ENCODE measurements around the gene MRPS5. TPM values are rescaled to one million over a fixed set of nuclear protein-coding genes. Genes with fewer than 3 reads are reported as not detected.

Gene MRPS5
- total RNA-seq, 2 experiments from 2014 or later: 75.2 to 79.3 TPM

DNA sequence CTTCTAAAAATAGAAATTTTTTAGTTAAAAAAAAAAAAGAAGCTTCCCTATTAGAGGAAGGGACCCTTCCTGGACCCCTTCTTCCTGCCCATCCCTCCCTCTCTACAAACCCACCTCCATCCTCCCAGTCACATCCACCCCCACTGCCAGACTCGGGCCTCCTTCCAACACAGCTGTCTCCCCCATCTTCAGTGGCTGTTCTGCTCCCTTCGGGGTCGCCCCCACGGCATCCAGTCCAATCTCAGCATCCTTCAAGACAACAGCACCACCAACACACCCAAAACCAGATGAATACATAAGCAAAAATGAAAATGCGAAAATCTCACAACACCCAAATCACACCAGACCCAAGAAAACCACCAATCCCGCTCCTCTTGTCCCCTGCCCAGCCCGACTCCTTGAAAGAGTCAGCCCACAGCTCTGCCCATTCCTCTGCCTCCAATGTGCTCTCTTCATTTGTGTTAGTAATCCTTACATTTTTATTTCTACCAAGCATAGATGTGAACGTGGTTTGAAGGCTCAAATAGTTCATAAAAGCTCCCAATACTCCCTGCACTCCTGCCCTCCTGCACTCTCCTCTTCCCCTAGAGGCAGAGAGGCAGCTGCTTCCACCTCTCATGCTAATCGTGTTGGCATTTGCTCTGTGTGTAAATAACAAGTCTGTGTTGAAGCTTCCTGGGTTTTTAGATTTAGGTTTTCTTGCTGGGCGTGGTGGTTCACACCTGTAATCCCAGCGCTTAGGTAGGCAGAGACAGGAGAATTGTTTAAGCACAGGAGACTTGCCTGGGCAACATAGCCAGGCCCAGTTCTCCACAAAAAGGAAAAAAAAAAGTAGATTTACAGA lies 59.1 kb downstream of the MRPS5 start:
- H3K9me3 Mint-ChIP-seq: no peaks in the 10 kb centered on the region
- H3K4me3 Mint-ChIP-seq: peak overlapping the region; percentile 45
- no peak for DNase-seq
- POLR2A ChIA-PET: interaction anchor here (0.7 to 9.3 kb wide), 9 partner anchors 9 to 40 kb away, joined by 3 to 124 read pairs (median 5); partner anchors contain the start of gene MAL
- H3K27me3 Mint-ChIP-seq: no peaks in the 10 kb centered on the region
- H3K4me1 Mint-ChIP-seq: peaks cover 30% of the 10 kb centered on the region
- peak overlapping the region; percentile 86 for H3K27ac Mint-ChIP-seq
- H3K36me3 Mint-ChIP-seq: no peaks in the 10 kb centered on the region
- ATAC-seq (ENCODE audit: low read depth): peak; percentile 2

DNA sequence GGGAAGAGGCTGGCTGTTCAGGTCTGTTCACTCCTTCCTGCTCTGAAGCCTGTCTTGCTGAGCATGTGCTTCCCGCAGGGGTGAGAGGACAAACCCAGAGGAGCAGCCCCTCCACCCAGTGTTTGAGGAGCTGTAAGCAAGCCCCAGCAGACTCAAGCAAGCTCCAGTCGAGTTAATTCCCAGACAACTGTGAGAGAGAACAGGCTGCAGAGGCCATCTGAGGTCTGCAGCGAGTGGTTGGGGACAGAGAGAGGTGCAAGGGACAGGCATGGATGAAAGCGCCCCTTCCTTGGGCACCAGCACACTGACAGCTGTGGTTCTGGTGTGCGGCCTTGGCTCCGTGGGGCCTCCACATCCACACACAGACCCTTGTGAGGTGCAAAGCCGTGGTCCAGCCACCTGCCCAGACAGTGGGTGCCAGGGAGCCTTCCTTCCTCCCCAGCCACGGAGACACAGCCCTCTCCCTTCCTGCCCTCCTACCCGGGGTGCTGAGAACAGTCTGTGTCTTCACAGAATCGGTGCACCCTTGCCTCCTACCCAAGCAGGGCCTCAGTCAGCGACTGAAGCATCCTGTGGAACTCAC lies 59.9 kb downstream of the MRPS5 start:
- peak; percentile 96 for ATAC-seq (ENCODE audit: low read depth)

DNA sequence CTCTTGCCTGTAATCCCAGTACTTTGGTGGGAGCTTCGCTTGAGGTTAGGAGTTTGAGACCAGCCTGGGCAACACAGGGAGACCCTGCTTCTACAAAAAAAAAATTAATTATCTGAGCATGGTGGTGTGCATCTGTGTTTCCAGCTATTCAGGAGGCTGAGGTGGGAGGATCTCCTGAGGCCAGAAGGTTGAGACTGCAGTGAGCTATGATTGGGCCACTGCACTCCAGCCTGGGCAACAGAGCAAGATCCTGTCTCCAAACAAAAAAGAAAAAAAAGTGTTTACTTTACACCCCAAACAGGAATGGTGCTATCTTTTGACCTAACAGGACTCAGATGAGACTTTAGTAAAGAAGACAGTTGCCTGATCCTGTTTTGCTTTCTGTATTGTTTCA lies 60.5 kb downstream of the MRPS5 start:
- no peak for ATAC-seq (ENCODE audit: low read depth)
- no peak for DNase-seq
- Mint-ChIP-seq H3K36me3 (no peaks in the 10 kb centered on the region), H3K27me3 (no peaks in the 10 kb centered on the region), H3K4me1 (peaks cover 38% of the 10 kb centered on the region), H3K27ac (peak overlapping the region; percentile 86), H3K4me3 (peak overlapping the region; percentile 25), H3K9me3 (no peaks in the 10 kb centered on the region)
- POLR2A ChIA-PET: interaction anchor here (2.0 to 9.3 kb wide), 5 partner anchors 8 to 37 kb away, joined by 5 to 124 read pairs (median 22); partner anchors contain the start of gene MAL

More for the DNA sequence above, 59.9 kb downstream of the MRPS5 start:
- Mint-ChIP-seq H3K4me1 (peaks cover 32% of the 10 kb centered on the region), H3K36me3 (no peaks in the 10 kb centered on the region), H3K4me3 (peak overlapping the region; percentile 45), H3K27ac (peak overlapping the region; percentile 86), H3K9me3 (no peaks in the 10 kb centered on the region), H3K27me3 (no peaks in the 10 kb centered on the region)
- POLR2A ChIA-PET: interaction anchor here (1.6 to 9.3 kb wide), 6 partner anchors 8 to 37 kb away, joined by 4 to 124 read pairs (median 15); partner anchors contain the start of gene MAL
- DNase-seq: peak; percentile 56

DNA sequence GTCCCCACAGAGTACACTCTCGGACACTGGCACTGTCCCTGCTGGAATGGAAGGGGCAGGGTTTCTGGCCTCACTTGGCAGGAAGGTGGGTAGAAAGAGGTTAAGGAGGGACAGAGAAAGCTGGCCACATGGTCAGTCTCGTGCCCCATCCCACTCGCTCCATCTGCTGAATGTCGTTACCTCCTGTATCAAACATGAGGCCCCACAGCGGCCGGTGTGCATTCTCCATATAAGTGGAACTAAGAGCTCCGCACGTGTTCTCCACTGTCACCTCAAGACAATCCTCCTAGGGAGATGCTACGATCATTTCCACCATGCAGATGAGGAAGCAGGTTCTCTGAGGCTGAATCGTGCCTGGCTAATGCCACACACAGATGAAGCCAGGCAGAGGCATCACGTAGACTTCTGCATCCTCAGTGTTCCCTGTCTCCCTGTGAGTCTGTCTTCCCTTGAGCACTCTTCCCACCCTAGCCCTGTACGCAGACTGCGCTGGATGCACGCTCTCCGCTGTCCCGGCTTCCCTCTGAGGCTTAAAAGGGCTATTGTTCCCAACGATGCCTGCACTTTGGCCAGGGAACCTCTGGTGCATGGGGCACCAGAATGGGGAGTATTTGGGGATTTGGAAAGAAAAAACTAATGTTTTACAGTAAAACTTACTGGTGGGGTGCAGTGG lies 61.0 kb downstream of the MRPS5 start:
- Mint-ChIP-seq H3K36me3 (no peaks in the 10 kb centered on the region), H3K4me1 (peaks cover 43% of the 10 kb centered on the region), H3K27me3 (no peaks in the 10 kb centered on the region), H3K27ac (peak overlapping the region; percentile 76), H3K9me3 (no peaks in the 10 kb centered on the region), H3K4me3 (no peak overlapping the region)
- no peak for DNase-seq
- POLR2A ChIA-PET: interaction anchor here (5.6 to 9.3 kb wide), 2 partner anchors 15 to 36 kb away, joined by 40 to 124 read pairs; partner anchors contain the start of gene MAL
- ATAC-seq (ENCODE audit: low read depth): no peak

DNA sequence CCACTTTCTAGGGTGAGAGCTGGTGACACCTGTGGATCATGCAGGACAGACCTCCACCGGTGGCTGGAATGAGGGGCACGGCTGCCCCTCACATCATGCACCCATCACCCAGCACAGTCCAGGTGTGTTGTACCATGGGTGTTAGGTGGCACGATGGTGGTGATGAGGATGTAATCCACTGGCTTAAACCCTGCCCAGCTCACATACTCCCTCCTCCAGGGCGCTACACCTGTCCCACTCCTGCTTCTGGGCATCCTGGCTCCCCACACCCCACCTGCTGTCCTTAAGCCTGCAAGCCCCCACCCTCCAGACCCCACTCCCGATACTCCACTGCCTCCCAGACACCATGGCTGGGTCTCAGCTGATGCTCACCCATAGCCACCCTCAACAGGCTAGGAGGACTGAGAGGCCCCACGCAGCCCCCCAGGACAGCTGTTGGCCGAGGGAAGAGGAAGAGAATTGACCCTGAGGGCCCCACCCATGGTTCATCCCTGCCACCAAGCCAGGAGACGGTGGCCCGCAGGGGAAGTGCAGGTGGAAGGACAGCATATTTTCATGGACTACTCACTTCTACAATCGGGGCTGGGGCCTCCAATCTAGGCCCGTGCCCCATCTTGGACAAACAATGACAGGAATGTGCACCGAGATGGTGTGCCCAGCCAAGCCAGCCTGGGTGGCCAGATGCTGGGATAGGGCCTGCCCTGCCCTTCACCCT lies 61.8 kb downstream of the MRPS5 start:
- DNase-seq: no peak
- no peak for ATAC-seq (ENCODE audit: low read depth)
- Mint-ChIP-seq H3K4me1 (peaks cover 51% of the 10 kb centered on the region), H3K4me3 (no peak overlapping the region), H3K27ac (no peak overlapping the region), H3K9me3 (no peaks in the 10 kb centered on the region), H3K36me3 (peaks cover 3% of the 10 kb centered on the region), H3K27me3 (no peaks in the 10 kb centered on the region)
- POLR2A ChIA-PET: interaction anchor here (5.6 to 9.3 kb wide), 2 partner anchors 15 to 36 kb away, joined by 40 to 124 read pairs; partner anchors contain the start of gene MAL

DNA sequence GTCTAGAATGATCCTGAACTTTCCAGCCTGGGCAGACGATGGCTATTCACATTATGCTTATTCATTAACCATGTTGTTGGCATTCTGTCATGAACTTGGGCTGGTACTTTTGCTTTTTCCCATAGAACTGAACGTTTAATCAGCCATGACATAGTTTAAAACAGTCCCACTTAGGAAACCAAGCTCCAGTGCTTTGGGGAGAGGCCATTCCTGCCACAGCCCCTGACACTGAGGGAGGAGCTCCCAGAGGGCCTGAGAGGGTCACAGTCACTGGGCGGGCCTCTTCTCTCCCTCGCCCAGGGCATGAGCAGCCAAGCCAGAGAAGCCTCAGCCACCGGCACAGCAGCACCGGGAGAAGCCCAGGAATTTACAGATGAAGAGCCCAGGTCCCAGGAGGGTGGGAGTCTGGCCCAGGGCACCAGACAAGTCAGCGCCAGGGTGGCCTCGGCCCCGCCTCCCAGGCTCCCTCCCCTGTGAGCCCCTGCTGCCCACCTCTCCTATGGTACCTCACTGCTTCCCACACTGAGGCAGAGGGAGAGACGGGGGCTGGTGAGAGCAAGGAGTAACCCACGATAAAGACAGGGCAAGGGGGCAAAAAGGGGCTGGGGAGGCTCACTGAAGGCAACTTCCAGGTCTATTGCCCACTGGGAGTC lies 62.5 kb downstream of the MRPS5 start:
- ATAC-seq (ENCODE audit: low read depth) (no peak), DNase-seq (peak; percentile 25)
- H3K36me3 Mint-ChIP-seq: peaks cover 6% of the 10 kb centered on the region
- no peaks in the 10 kb centered on the region for H3K27me3 Mint-ChIP-seq
- POLR2A ChIA-PET: interaction anchor here (5.6 to 9.3 kb wide), 2 partner anchors 16 to 35 kb away, joined by 40 to 124 read pairs; partner anchors contain the start of gene MAL
- no peaks in the 10 kb centered on the region for H3K9me3 Mint-ChIP-seq
- peak overlapping the region; percentile 30 for H3K27ac Mint-ChIP-seq
- H3K4me1 Mint-ChIP-seq: peaks cover 55% of the 10 kb centered on the region
- no peak overlapping the region for H3K4me3 Mint-ChIP-seq

DNA sequence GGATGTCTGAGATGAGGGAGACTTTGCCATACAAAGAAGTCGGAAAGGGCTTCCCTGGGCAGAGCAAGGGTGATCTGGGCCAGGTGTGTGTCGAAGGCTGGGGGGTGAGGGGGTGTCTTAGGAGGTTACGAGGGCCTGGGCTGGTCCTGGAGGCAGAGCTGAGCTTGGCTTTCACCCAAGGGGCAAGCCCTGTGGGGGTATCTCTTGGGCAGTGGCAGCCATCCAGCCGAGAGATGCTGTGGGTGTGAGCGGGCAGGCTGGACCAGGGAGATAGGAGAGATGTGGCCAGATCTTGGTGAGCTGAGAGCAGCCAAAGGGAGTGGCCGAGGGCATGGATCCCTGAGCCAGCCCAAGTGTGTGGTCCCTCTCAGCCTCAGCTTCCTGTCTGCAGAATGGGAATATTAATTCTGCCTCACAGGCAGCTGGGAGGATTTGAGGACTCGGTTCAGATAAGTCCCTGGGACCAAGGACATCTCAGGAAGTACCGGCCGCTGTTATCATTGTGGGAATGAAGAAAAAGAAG lies 63.1 kb downstream of the MRPS5 start:
- no peak overlapping the region for H3K4me3 Mint-ChIP-seq
- H3K27me3 Mint-ChIP-seq: no peaks in the 10 kb centered on the region
- peaks cover 9% of the 10 kb centered on the region for H3K36me3 Mint-ChIP-seq
- DNase-seq (peak; percentile 17), ATAC-seq (ENCODE audit: low read depth) (no peak)
- POLR2A ChIA-PET: interaction anchor here (5.6 to 9.3 kb wide), 2 partner anchors 17 to 34 kb away, joined by 40 to 124 read pairs; partner anchors contain the start of gene MAL
- H3K27ac Mint-ChIP-seq: no peak overlapping the region
- H3K4me1 Mint-ChIP-seq: peaks cover 52% of the 10 kb centered on the region
- H3K9me3 Mint-ChIP-seq: no peaks in the 10 kb centered on the region

DNA sequence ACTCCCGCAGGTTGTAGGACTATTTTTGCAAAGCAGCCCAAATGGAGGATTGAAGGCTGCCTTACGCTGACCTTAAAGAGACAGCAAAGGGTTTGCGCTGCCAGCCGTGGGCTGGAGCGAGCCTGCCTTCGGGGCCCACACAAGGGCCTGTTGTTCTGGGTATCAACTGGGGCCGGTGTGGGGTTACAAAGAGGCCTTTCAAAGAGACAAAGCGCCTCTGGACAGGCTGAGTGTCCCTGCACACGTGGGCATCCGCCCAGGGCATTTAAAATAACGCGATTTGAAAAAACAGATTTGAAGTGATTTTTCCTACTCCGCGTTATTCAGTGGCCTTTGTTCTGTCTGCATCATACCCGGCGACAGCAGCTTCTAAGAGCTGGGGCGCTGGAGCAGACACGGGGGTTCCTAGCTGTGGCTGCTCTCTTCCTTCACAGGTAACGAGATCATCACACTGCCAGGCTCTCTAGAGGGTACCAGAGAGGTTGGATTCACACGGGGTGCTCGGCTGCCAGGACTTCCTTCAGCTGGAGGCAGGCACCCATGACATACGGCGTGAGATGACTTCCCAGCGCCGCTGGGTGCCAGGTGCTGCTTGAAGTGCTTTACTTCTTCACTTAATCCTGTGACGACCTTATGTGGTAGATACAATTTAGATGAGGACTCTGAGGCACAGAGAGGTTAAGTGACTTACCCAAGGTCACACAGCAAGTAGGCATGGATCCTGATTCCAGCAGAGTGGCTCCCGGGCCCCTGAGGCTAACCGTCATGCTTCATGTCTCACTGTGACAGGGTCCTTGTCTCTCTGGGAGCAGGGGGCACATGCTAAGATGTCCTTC lies 63.9 kb downstream of the MRPS5 start:
- Mint-ChIP-seq H3K9me3 (no peaks in the 10 kb centered on the region), H3K27ac (no peak overlapping the region), H3K4me1 (peaks cover 48% of the 10 kb centered on the region), H3K27me3 (no peaks in the 10 kb centered on the region), H3K36me3 (peaks cover 16% of the 10 kb centered on the region), H3K4me3 (no peak overlapping the region)
- POLR2A ChIA-PET: interaction anchor here (2.1 to 9.3 kb wide), 3 partner anchors 17 to 32 kb away, joined by 5 to 124 read pairs (median 9); partner anchors contain the start of gene MAL
- DNase-seq: peak; percentile 22
- no peak for ATAC-seq (ENCODE audit: low read depth)

DNA sequence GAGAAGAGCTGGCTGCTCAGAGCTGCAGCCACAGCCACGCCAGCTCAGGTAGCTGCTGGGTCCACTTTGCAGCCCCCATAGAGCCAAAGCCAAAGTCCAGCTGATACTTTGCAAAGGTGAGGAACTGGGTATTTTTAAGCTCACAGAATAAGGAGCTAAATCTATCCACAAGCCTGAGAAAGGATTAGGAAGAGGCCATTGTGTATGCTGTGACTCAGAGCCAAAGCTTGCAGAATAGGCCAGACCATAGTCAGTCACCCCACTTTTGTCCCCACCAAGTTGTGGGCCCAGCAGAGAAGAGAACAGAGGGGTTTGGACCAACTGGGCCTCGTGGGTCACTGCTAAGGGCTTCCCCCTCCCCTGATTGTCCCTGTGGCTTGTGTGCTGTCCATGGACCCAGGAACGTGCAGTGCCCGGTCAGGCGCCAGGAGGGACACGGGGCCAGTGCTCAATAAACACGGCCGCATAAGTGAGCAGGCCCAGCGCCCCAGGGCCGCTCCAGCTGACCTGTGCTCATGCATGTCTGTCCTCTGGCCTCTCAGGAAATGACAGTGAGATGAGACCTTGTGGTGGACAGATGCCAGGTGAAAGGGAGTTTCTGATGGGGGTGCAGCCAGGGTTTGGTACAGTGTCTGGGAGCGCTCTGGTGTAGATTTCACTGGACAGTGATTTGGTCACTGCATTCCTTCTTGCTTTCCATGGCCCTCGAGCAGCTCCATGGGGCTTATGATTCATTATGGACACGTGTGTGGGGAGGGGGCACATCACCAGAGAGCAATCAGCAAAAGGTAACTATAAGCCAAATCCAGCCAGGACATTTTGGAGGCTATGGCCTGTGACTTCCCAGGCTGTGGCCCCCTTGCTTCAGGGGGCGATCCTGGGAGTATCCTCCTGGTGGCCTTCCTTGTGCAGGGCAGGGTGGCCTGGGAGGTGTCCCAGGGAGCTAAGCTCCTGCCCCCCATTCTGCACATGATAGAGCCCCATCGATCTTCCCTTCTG lies 64.8 kb downstream of the MRPS5 start:
- no peaks in the 10 kb centered on the region for H3K9me3 Mint-ChIP-seq
- ATAC-seq (ENCODE audit: low read depth) (no peak), DNase-seq (peak; percentile 22)
- H3K27me3 Mint-ChIP-seq: no peaks in the 10 kb centered on the region
- H3K36me3 Mint-ChIP-seq: peaks cover 22% of the 10 kb centered on the region
- H3K27ac Mint-ChIP-seq: peak overlapping the region; percentile 24
- no peak overlapping the region for H3K4me3 Mint-ChIP-seq
- H3K4me1 Mint-ChIP-seq: peaks cover 43% of the 10 kb centered on the region
- POLR2A ChIA-PET: interaction anchor here (0.8 to 9.3 kb wide), 5 partner anchors 13 to 346 kb away, joined by 3 to 124 read pairs (median 5); partner anchors contain the start of gene MAL

DNA sequence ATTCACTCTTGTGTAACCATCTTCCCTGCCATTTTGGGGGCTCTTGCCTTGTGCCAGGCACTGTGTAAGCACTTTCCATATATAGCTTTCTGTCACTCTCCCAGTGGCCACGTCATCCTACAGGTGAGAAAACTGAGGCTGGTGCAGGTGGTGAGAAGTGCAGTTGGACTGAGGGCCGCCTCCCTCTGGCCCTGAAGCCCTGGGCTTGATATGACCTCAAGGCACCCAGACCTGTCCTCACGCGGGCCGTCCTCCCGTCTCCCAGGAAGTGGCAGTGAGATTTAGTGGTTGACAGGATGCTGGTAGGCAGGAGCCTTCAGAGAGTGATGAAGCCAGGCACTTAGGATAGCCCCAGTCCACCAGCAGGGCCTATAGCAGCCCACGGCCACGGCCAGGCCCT lies 65.6 kb downstream of the MRPS5 start:
- peak overlapping the region; percentile 24 for H3K27ac Mint-ChIP-seq
- H3K4me3 Mint-ChIP-seq: peak overlapping the region; percentile 32
- H3K9me3 Mint-ChIP-seq: no peaks in the 10 kb centered on the region
- DNase-seq (no peak), ATAC-seq (ENCODE audit: low read depth) (peak; percentile 48)
- H3K4me1 Mint-ChIP-seq: peaks cover 43% of the 10 kb centered on the region
- POLR2A ChIA-PET: interaction anchor here (0.8 to 9.3 kb wide), 5 partner anchors 13 to 347 kb away, joined by 3 to 124 read pairs (median 5); partner anchors contain the start of gene MAL
- H3K27me3 Mint-ChIP-seq: no peaks in the 10 kb centered on the region
- H3K36me3 Mint-ChIP-seq: peaks cover 29% of the 10 kb centered on the region

Data from activated naive CD8-positive, alpha-beta T cell treated with anti-CD3 and anti-CD28 coated beads, Interleukin-2, amount 10 ng/mL, durations not matched to agents 7 days and 5 days (primary cell).